GM03348 (cell line): ENCODE results near the gene BRD4.

Source experiments
- DNase-seq: peaks from one replicate; pipeline ENCODE4 v3.0.0; 2012; ENCODE audit warnings: low spot score

BRD4 gene

DNA sequence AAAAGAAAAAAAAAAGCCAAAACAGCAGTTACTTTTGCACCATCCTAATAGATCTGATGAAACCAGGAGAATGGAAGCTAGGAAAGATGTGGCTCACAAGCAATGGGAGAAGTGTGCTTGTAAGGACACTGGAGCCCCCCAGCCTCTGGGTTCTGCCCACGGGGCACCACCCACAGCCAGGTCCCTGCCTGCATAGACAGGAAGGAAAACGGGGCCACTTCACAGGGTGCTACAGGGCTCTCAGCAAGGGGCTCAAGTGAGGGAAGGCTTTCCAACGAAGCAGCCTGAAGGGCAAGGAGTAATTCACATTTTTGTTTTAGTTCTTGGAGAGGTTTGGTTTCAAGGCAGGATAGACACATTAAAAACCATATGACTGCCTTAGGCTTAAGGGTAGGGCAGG is 42.7 kb downstream of the BRD4 start:
- DNase-seq, result no peak

DNA sequence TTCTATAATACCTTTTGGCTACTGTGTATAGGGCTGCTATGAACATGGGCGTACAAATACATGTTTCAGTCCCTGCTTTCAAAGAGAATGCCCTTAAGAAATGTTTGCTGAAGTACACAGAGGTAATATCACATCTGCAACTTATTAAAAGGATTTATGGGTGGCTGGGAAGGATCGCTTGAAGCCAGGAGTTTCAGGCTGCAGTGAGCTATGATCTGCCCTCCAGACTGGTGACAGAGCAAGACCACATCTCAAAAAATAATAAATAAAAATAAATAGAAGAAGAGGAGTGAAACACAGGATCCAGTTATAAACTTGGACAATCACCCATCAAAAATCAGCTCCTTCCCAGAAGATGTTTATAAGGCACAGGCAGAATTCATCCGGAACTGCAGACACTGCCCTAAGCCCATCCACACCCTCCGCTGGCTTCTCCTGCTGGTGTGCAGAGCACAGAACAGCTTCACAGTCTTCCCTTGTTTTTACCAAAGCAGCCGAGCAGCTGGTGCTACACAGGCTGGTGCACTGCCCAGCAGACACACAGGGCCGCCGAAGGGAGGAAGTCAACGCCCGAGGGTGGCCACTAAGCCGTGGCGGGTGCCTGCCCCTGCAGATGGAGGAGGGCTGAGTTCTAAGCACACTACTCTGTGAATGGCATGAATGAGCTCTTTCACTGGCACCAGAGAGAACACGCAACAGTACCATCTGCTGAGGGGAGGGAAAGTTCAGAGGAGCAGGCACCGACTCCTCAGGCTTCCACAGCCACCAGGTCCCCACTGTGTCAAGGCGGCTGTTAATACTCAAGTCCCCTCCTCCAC is 44.0 kb downstream of the BRD4 start:
- DNase-seq, result peak; percentile 37

DNA sequence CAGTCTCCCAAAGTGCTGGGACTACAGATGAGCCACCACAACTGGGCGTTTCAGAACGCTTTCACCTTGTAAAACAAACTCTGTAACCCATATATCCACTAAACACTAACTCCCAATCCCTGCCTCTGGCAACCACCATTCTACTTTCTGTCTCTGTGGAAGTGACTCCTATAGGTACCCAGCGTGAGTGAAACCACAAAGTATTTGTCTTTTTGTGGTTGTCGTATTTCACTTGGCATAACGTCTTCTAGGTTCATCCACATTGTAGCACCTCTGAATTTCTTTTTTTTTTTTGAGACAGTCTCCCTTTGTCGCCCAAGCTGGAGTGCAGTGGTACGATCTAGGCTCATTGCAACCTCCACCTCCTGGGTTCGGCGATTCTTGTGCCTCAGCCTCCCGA is 44.8 kb downstream of the BRD4 start:
- no peak for DNase-seq

DNA sequence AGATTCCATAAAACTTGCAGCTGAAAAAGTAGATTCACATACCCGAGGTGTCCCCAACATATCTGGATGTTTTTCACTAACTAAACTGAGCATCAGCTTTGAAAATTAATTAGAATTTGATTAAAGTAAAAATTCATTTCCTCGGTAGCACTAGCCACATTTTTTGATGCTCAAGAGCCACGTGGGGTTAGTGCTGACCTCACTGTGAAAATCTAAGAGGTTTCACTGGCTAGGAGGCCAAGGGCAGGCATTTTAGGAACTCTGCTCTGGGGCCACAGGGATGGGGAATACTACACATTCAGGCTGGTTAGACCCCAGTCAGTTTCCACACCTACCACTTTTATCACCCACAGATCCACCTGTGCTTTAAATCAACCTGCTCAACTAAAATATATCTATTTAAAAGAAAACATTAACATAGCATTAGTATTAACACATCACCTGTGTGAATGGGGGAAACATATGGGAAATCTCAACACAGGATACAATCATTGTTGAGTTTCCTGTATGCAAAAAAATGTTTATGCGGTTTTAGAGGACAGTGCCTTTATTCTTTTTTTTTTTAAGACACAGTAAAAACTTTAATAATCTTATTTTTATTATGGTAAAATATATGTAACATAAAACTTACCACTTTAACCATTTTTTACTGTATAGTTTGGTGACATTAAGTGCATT is 45.5 kb downstream of the BRD4 start:
- no peak for DNase-seq

DNA sequence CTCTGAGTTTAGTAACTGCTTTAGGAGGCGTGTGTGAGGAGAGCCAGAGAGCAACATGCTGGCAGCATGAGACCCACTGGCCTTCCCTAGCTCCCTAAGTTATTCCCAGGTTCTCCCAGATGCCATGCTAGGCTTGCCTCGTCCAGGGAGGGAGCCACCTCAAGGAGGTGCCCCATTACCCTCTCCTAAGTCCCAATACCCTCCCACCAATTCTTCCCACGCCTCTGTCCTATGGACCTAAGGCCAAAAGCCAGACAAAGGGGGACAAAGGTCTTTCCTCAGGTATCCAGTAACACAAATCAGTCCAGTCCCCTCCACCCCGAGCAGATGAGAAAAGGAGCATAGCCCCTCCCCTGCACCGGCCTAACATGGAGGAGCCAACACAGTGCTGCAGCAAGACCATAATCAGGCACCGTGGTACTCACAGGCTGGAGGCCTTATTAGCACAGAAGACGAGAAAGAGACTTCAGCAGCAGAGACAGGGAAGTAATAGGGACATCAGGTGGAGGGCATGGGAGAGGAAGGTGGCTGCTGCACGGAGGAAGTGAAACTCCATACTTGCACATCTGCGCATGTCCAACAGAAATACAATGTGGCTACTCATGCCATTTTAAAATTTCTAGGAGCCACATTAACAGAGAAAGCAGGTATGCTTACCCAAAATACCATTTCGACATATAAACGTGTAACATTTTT is 46.3 kb downstream of the BRD4 start:
- DNase-seq, result no peak

DNA sequence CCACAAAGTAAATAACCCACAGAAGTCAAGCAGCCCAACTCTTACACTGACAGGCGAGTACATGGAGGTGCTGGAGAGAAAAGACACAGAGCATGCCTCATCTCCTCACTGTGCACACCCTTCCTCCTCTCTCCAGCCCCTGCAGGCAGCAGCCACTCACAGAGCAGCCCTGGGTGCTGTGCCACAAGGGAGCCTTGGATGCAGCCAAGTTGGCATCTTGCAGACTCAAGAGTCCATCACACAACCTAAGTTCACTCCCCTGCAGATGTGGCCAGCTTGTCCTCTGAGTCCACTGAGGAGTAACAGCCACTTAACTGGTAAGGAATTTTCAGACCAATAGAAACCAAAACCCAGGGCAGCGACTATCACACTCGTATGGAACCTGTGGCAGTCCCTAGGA is 47.4 kb downstream of the BRD4 start:
- DNase-seq, result no peak

DNA sequence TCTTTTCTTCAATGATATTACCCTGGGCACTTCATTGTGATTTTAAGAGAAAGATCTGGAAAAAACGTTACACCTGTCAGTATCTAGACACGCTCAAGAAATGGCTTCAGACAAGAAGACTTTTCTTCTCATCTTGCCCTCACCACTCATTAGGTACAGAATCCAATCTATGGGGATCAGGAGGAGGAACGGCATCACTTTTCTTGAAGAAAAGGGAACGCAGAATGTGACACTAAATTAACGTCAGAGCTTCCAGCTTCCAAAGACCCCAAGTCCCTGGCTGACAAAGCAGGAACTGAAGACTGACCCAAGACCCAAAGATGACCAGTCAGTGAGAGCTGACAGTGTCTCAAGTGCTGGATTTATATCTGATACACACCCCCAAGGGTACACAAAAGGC is 48.2 kb downstream of the BRD4 start:
- no peak for DNase-seq

DNA sequence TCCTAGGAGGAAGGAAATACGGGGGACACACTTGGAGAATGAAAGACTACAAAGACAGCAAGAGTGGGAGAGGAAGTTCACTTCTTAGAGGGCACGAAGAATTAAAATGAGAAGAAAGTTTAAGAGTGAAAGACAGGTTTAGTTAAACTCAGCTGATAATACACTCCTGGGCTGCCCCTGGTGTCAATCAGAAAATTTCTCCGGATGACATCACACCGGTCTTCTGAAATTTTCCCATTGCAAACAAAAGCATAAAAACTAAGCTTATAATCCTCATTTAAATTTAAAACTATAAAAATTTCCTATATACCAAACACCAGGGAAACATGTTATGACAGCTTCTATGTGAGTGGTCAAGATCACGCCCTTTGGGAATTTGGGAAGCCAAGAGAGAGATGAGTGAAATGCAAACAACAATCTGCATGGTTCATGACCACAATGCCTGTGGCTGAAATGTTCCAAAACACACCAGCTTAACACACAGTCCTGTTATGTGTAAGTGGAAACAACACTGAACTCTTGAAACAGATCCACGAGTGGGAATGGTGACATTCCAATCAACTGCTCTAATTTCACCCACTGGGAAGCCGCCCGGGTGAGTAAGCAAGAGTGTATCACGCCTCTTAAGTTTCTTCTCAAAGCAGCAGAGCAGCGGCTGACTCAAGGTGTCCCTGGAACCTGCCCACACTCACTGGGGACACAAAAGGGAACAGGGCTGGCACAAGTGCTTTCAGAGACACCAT is 49.0 kb downstream of the BRD4 start:
- DNase-seq, result peak; percentile 72

DNA sequence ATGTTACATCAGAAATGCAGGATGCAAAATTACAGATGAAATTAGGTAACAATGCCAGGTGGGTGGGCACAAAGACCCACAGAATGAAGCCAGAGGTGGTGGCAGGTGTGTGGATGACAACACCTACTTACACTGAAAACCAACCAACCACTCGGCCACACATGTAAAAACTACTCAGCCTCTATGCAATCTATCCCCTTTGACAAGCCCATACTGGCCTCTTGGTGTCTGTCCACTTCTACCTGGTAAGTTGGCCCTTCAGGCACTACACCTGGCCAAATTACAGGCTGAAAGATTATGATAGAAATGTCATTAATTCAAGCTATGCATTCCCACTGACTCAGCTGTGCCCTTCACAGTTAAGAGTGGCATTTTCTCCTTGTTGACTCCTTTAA is 50.0 kb downstream of the BRD4 start:
- no peak for DNase-seq

DNA sequence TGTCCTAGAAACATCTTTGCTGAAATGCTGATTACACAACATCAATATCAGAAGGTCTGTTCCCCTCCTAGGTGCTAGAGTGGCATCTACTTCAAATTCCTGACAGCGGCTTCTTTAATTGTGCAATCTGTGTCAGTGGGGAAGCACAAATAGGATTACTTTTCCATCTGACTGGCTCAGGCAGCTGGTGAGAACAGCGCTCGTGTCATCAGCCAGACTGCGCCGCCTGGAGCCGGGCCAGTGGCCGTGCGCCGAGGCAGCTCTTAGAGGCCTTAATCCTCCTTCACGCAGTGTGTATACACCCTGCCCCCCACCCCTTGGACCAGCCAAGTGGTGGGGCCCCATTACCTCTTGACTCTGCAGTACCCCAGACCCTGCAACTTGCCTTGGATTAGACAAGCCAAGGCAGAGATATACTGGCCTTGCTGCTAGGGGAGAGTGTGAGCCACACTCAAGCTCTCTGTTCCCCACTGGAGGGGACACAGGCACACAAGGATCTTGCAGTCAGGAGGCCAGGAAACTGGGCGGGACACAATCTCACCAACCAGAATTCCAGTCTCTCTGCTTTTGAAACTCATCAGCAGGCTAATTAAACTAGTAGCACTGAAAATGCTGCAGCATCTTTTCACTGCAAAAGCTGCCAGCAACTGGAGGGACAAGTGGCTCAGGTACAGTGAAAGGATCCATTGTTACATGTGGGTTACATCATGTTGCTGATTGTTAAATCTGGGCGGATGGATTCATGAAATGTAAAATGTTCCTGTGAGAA is 51.2 kb downstream of the BRD4 start:
- DNase-seq, result peak; percentile 87

DNA sequence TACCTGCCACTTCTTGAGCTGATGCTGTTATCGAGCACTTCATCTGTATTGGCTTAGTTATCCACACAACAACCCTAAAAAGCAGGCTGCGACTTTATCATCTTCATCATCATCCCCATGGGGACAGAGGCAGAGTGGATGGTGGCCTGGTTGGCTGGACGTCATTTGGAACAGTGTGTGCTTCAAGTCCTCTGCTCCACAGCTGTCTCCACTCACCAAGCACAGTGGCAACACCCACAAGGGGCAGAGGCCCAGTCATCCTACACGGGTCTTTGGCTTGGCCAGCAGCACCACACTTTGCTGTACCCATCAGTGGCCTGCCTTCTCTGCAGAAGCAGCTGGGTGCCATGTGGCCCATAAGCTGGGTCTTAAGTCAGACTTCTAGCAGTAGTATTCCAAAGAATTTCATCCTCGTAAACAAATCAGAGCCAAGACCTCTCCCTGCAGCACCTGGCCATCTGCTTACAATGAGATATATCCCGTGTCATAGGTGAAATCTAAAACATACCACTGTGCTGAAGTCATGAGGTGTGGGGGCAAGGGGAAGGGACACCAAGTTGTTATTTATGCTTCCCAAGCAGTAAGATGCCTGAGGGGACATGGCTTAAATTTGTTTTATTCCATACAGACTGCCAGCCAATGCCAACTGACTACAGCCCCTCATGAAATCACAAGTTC is 52.2 kb downstream of the BRD4 start:
- DNase-seq, result no peak

DNA sequence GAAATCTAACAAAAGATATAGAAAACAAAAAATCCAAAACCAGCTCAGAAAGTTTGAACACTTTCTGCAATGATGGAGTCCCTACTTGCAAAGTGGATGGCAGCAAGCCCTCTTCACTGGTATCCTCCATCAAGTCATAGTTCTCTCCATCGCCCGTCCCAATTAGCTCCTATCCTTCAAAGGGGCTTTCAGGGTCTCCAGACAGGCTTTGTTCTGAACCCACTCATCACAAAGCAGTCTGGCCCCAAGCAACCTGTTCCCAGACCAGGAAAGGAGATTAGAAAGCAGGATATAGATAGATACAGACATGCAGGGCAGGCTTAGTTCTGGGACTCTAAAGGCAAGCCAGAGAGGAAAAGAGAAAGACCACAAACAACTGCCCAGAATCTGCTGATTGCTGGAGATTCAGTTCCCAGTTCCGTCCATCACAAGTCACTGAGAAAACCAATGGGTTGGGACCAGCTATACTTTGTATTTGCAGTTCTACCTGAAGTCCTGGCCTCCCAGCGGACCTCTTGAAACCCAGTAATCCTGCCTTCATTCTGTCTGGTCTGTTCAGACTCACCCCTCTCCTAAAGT is 52.9 kb downstream of the BRD4 start:
- no peak for DNase-seq

DNA sequence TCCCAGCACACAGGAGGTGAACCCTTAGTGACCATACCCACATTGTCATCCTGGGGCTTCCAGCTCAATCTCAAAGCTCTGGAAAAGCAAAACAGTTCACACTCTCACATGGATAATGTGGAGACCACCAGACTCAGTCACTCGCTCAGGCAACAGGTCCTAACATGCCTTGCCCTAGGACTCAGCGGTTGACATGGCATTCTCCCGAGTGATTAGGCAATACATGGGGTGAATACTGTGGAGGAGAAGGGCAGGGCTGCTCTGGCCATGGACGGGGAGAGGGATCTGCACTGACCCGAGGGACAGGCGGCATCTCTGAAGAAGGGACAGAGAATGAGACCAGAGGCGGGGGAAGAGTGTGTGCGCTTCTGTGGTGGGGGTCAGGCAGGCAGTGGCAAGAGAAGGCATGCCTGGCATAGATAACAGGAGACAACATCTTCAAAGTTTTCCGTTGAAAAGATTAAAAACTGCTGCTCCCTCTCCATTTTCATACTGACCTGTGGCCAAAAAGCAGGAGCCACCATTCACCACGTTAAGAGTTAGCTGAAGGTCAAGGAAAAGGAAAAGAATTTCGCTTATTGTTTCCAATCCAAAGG is 55.6 kb downstream of the BRD4 start:
- DNase-seq, result peak; percentile 43

DNA sequence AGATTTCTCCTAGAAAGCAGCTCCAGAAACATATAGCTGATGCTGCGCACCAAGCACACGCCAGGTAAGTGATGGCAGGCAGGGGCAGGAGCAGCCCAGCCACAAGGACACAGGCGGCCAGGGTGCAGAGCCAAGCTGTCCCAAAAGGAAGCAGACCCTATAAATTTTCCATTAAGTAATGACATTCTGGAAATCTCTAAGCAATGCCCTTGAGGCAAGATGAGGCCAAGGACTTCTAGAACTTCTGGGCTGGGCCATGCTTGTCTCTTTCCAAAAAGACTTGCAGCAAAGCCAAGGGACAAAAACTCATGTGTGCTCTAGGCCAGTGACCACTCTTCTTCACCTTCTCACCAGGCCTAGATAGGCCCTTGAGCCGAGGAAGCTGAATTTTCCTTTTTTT is 57.9 kb downstream of the BRD4 start:
- no peak for DNase-seq

DNA sequence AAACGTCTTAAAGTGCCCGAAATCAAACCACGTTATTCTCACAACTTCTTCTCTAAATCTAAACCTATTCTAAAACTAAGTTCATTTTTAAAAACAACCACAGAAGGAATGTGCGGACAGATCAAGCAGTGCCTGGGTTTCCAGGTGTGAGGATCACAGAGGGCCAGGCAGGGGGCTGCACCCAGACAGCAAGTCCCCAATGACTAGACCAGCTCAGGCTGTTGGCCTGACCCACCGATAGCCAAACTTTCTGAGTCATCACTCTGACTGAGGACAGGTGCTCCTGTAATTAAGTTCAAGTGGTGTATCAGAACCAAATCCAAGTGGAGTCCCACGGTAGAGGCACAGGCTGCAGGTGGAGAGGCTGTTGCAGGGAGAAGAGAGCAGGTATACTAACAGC is 62.5 kb downstream of the BRD4 start:
- DNase-seq, result no peak

DNA sequence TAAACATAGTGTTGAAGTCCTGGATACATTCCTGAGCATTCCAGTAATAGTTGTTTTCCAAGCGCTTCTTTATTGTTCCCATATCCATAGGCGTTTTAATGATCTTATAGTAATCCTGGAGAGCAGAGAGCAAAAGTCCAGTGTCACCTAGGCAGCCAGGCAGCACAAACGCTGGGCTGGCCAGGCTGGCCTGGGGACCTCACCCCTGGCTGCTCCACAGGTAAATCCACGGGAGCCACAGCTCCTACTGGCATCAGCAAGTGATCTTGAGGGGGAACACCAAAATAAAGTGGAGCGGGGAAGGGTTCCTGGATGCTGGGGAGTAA is 63.4 kb downstream of the BRD4 start:
- no peak for DNase-seq

DNA sequence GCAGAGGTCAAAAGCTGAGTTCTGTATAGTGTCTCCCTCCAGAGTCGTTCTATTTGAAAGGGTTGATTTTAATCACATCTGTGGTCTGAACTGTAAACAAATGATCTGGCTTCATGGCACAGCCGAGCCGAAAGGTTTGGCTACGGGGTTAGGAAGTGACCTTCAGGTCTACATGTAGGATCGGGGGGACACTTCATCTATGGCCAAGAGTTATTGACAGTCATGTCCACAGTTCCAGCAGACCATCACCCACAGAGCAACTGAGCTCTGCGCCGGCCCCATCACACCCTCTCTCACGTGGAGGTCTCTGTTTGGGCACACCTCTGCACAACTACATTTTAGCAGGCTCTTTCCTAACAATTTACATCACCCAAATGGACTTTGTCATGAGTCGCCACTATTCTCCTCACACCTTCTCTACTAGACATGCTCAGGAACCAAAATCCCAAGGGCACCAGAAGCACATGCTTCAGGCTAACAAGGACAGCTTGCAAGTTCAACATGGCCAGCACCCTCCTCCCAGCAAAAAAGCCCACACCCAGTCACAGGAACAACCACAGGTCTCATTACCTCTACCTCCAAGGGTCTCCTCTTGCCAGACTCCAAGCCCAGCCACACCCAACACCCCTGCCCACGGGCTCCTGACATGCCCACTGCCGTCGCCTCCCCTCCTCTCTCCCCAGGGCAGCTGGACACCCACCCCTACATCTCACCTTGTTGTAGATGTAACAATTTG is 64.0 kb downstream of the BRD4 start:
- DNase-seq, result no peak

DNA sequence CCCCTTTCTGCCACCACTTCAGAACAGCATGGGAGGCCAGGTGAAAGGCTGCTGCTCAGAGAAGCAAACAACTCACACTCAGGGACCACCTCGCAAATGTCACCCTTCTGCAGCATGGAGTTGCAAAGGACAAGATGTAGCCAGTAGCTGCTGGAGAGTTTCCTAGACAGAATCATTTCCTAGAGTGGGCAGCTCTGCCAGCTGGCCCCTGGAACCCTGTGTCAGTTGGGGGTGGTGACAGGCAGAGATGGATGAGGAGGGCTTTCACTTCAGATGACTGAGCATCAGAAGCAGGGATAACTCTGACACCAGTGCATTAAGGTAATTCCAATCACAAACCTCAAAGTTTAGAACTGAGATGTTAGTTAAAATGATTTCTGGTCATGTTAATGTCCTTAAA is 65.7 kb downstream of the BRD4 start:
- DNase-seq, result no peak

DNA sequence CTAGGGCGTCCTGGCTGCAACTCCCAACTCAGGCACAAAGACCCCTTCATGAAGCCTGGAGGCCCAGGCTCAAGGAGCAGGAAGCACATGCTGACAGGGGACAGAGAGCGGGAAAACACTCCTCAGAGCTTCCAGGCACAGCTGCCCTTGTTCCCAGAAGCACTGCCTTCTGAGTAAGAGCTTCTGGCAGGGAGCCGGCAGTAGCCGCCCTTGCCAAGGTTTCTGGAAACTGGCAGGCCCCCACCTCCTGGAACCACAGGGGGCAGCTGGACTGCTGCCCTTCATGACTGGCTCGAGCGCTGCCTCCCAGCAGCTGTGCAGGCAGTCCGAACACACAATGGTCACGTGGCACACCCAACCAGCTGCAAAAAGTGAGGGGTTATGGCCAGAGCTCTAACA is 66.5 kb downstream of the BRD4 start:
- DNase-seq, result peak; percentile 92
